Type B pancreatic cell (in vitro differentiated cells): ENCODE data around the gene KRT6B. TPM values are rescaled to one million over a fixed set of nuclear protein-coding genes. Genes with fewer than 3 reads are reported as not detected.

Source experiments
- DNase-seq: peaks from one replicate; pipeline ENCODE4 v3.0.0; 2021; ENCODE audit warnings: mixed read lengths; ENCODE audit not compliant: unreplicated experiment; ENCODE audit errors: extremely low spot score
- H3K27ac Mint-ChIP-seq: 2 replicates; pipeline ENCODE4 v1.8.0; 2021; ENCODE audit warnings: mild to moderate bottlenecking, mixed read lengths
- H3K27me3 Mint-ChIP-seq: 2 replicates; pipeline ENCODE4 v1.8.0; 2021; ENCODE audit warnings: mixed read lengths
- H3K36me3 Mint-ChIP-seq: 2 replicates; pipeline ENCODE4 v1.8.0; 2021; ENCODE audit warnings: mixed read lengths
- H3K4me1 Mint-ChIP-seq: one replicate; pipeline ENCODE4 v1.8.0; 2021; ENCODE audit warnings: mixed read lengths; ENCODE audit not compliant: unreplicated experiment
- H3K4me3 Mint-ChIP-seq: 2 replicates; pipeline ENCODE4 v1.8.0; 2021; ENCODE audit warnings: mild to moderate bottlenecking, mixed read lengths
- H3K9me3 Mint-ChIP-seq: 2 replicates; pipeline ENCODE4 v1.8.0; 2021; ENCODE audit warnings: mixed read lengths
- CTCF ChIP-seq: fragments of 200-600 bp; sonication (generic); conservative IDR thresholded peaks from 2 replicates; pipeline ENCODE4 v1.5.0; 2021; ENCODE audit warnings: antibody characterized with exemption, mild to moderate bottlenecking
- total RNA-seq: library from RNA; stranded (reverse); gene quantifications from 2 replicates; pipeline ENCODE4 v1.2.1, GENCODE V29; 2021; ENCODE audit warnings: low replicate concordance

The KRT6B gene
- total RNA-seq, 1 donor from 2014 or later = not detected

GRCh38 chr12:52439845-52440244 lies 12.1 kb downstream of the KRT6B start:
- Mint-ChIP-seq H3K4me1 (peaks cover 20% of the 10 kb centered on the region), H3K4me3 (no peak overlapping the region), H3K9me3 (no peaks in the 10 kb centered on the region), H3K36me3 (no peaks in the 10 kb centered on the region), H3K27me3 (peaks cover 44% of the 10 kb centered on the region), H3K27ac (peak overlapping the region; percentile 77)
- no peak for TF ChIP-seq CTCF
- no peak for DNase-seq

- H3K27ac Mint-ChIP-seq = no peak overlapping the region
- peaks cover 43% of the 10 kb centered on the region for H3K27me3 Mint-ChIP-seq
- DNase-seq = no peak
- H3K9me3 Mint-ChIP-seq = no peaks in the 10 kb centered on the region
- no peak overlapping the region for H3K4me3 Mint-ChIP-seq
- no peak for TF ChIP-seq CTCF
- peaks cover 20% of the 10 kb centered on the region for H3K4me1 Mint-ChIP-seq
- no peaks in the 10 kb centered on the region for H3K36me3 Mint-ChIP-seq
These were observed 12.5 kb downstream of the KRT6B start for GRCh38 chr12:52439420-52439819.

- Mint-ChIP-seq H3K4me1 (peaks cover 20% of the 10 kb centered on the region), H3K4me3 (no peak overlapping the region), H3K36me3 (no peaks in the 10 kb centered on the region), H3K27me3 (peaks cover 43% of the 10 kb centered on the region), H3K9me3 (no peaks in the 10 kb centered on the region), H3K27ac (no peak overlapping the region)
- TF ChIP-seq CTCF = no peak
- DNase-seq = no peak
These were observed 13.3 kb downstream of the KRT6B start for GRCh38 chr12:52438305-52439301.

- no peak for TF ChIP-seq CTCF
- no peak overlapping the region for H3K4me3 Mint-ChIP-seq
- no peaks in the 10 kb centered on the region for H3K36me3 Mint-ChIP-seq
- H3K9me3 Mint-ChIP-seq = no peaks in the 10 kb centered on the region
- peaks cover 38% of the 10 kb centered on the region for H3K27me3 Mint-ChIP-seq
- no peak overlapping the region for H3K27ac Mint-ChIP-seq
- no peak for DNase-seq
- peaks cover 18% of the 10 kb centered on the region for H3K4me1 Mint-ChIP-seq
These were observed 14.4 kb downstream of the KRT6B start for GRCh38 chr12:52437508-52437907.

GRCh38 chr12:52436828-52437474 lies 15.0 kb downstream of the KRT6B start:
- peak; percentile 29 for DNase-seq
- H3K4me1 Mint-ChIP-seq = peaks cover 13% of the 10 kb centered on the region
- TF ChIP-seq CTCF = no peak
- no peaks in the 10 kb centered on the region for H3K36me3 Mint-ChIP-seq
- H3K9me3 Mint-ChIP-seq = no peaks in the 10 kb centered on the region
- H3K4me3 Mint-ChIP-seq = no peak overlapping the region
- H3K27ac Mint-ChIP-seq = no peak overlapping the region
- H3K27me3 Mint-ChIP-seq = peaks cover 38% of the 10 kb centered on the region
